Activated CD4-positive, alpha-beta T cell treated with anti-CD3 and anti-CD28 coated beads, Interleukin-2, amount 10 ng/mL, durations not matched to agents 7 days and 5 days (primary cell): ENCODE data around the gene PAM16. TPM values are rescaled to one million over a fixed set of nuclear protein-coding genes. Genes with fewer than 3 reads are reported as not detected.
"Not testable (repeated sequence)": the region's sequence is repeated elsewhere in the genome, so short reads cannot be mapped to it uniquely, and the experiment has no call there.

Experiments
- CTCF ChIA-PET: fragments of 350-600 bp; sonication (Branson Sonifier 250); formaldehyde crosslinking; loops from one replicate; lab custom pipeline; 2021; ENCODE audit warnings: antibody characterized with exemption; lab: Charles Lee
- POLR2A ChIA-PET: fragments of 350-600 bp; sonication (Branson Sonifier 250); formaldehyde crosslinking; loops from one replicate; lab custom pipeline; 2021; ENCODE audit warnings: antibody characterized with exemption; lab: Charles Lee
- DNase-seq: peaks from one replicate; pipeline ENCODE4 v3.0.0-alpha.2; 2020
- H3K27ac Mint-ChIP-seq: one replicate; pipeline ENCODE4 v1.8.0; 2021; ENCODE audit warnings: mild to moderate bottlenecking, moderate library complexity, mixed read lengths
- H3K27me3 Mint-ChIP-seq: one replicate; pipeline ENCODE4 v1.8.0; 2021; ENCODE audit warnings: mixed read lengths
- H3K36me3 Mint-ChIP-seq: one replicate; pipeline ENCODE4 v1.8.0; 2021; ENCODE audit warnings: low read depth, mixed read lengths
- H3K4me1 Mint-ChIP-seq: one replicate; pipeline ENCODE4 v1.8.0; 2021; ENCODE audit warnings: mixed read lengths
- H3K4me3 Mint-ChIP-seq: one replicate; pipeline ENCODE4 v1.8.0; 2021; ENCODE audit warnings: mild to moderate bottlenecking, moderate library complexity, mixed read lengths
- H3K9me3 Mint-ChIP-seq: one replicate; pipeline ENCODE4 v1.8.0; 2021; ENCODE audit warnings: mixed read lengths
- total RNA-seq, 2 experiments: library from RNA; stranded (reverse); gene quantifications; one replicate each; pipeline ENCODE4 v1.2.3, GENCODE V29; 2021

The PAM16 gene
- total RNA-seq, 2 experiments from 2014 or later, result 35.1 to 39.3 TPM

- no peak overlapping the region for H3K4me3 Mint-ChIP-seq
- CTCF ChIA-PET, result interaction anchor here (0.5 to 1.7 kb wide), 5 partner anchors 11 to 84 kb away, joined by 3 to 5 read pairs (median 4); no protein-coding TSS in a partner anchor
- no peaks in the 10 kb centered on the region for H3K9me3 Mint-ChIP-seq
- H3K4me1 Mint-ChIP-seq, result no peaks in the 10 kb centered on the region
- H3K27ac Mint-ChIP-seq, result no peak overlapping the region
- no peaks in the 10 kb centered on the region for H3K27me3 Mint-ChIP-seq
- no peaks in the 10 kb centered on the region for H3K36me3 Mint-ChIP-seq
- no peak for DNase-seq
- POLR2A ChIA-PET, result interaction anchor here (0.5 kb wide), 1 partner anchor 165 kb away, joined by 3 read pairs; no protein-coding TSS in a partner anchor
These were observed 10.7 kb downstream of the PAM16 start for GRCh38 chr16:4340443-4340842.

- Mint-ChIP-seq H3K4me1 (no peaks in the 10 kb centered on the region), H3K27me3 (no peaks in the 10 kb centered on the region), H3K27ac (no peak overlapping the region), H3K36me3 (no peaks in the 10 kb centered on the region), H3K4me3 (no peak overlapping the region), H3K9me3 (no peaks in the 10 kb centered on the region)
- CTCF ChIA-PET, result interaction anchor here (1.0 to 1.3 kb wide), 4 partner anchors 10 to 357 kb away, joined by 3 to 5 read pairs (median 4); no protein-coding TSS in a partner anchor
- POLR2A ChIA-PET, result no interaction called here
- no peak for DNase-seq
These were observed 11.2 kb downstream of the PAM16 start for GRCh38 chr16:4339909-4340308.

GRCh38 chr16:4339455-4339854 is 11.7 kb downstream of the PAM16 start:
- ChIA-PET CTCF (interaction anchor here (0.7 to 1.0 kb wide), 3 partner anchors 9 to 357 kb away, joined by 3 to 4 read pairs (median 3); no protein-coding TSS in a partner anchor), POLR2A (interaction anchor here (0.7 kb wide), 1 partner anchor 8 kb away, joined by 3 read pairs; no protein-coding TSS in a partner anchor)
- H3K4me1 Mint-ChIP-seq, result no peaks in the 10 kb centered on the region
- DNase-seq, result no peak
- no peaks in the 10 kb centered on the region for H3K27me3 Mint-ChIP-seq
- H3K36me3 Mint-ChIP-seq, result no peaks in the 10 kb centered on the region
- H3K9me3 Mint-ChIP-seq, result no peaks in the 10 kb centered on the region
- no peak overlapping the region for H3K27ac Mint-ChIP-seq
- H3K4me3 Mint-ChIP-seq, result no peak overlapping the region

- no peaks in the 10 kb centered on the region for H3K27me3 Mint-ChIP-seq
These were observed 12.3 kb downstream of the PAM16 start for GRCh38 chr16:4338712-4339299.

GRCh38 chr16:4338125-4338582 is 13.0 kb downstream of the PAM16 start:
- POLR2A ChIA-PET, result no interaction called here
- no peak overlapping the region for H3K27ac Mint-ChIP-seq
- H3K9me3 Mint-ChIP-seq, result no peaks in the 10 kb centered on the region
- DNase-seq, result no peak
- H3K4me1 Mint-ChIP-seq, result no peaks in the 10 kb centered on the region
- no peak overlapping the region for H3K4me3 Mint-ChIP-seq
- H3K27me3 Mint-ChIP-seq, result no peaks in the 10 kb centered on the region
- CTCF ChIA-PET, result interaction anchor here (0.9 kb wide), 1 partner anchor 10 kb away, joined by 6 read pairs; no protein-coding TSS in a partner anchor
- H3K36me3 Mint-ChIP-seq, result no peaks in the 10 kb centered on the region

More at GRCh38 chr16:4338712-4339299, 12.3 kb downstream of the PAM16 start:
- no peak for DNase-seq
- no peaks in the 10 kb centered on the region for H3K4me1 Mint-ChIP-seq
- ChIA-PET POLR2A (interaction anchor here (0.7 kb wide), 1 partner anchor 9 kb away, joined by 3 read pairs; no protein-coding TSS in a partner anchor), CTCF (interaction anchor here (0.7 to 1.0 kb wide), 2 partner anchors 9 to 10 kb away, joined by 3 to 4 read pairs; no protein-coding TSS in a partner anchor)
- H3K9me3 Mint-ChIP-seq, result no peaks in the 10 kb centered on the region
- H3K27ac Mint-ChIP-seq, result no peak overlapping the region
- no peak overlapping the region for H3K4me3 Mint-ChIP-seq
- no peaks in the 10 kb centered on the region for H3K36me3 Mint-ChIP-seq

GRCh38 chr16:4337540-4338088 is 13.5 kb downstream of the PAM16 start:
- ChIA-PET CTCF (interaction anchor here (0.9 kb wide), 1 partner anchor 9 kb away, joined by 6 read pairs; no protein-coding TSS in a partner anchor), POLR2A (no interaction called here)
- no peaks in the 10 kb centered on the region for H3K9me3 Mint-ChIP-seq
- H3K4me3 Mint-ChIP-seq, result no peak overlapping the region
- H3K27me3 Mint-ChIP-seq, result no peaks in the 10 kb centered on the region
- no peaks in the 10 kb centered on the region for H3K4me1 Mint-ChIP-seq
- H3K27ac Mint-ChIP-seq, result no peak overlapping the region
- H3K36me3 Mint-ChIP-seq, result no peaks in the 10 kb centered on the region
- DNase-seq, result no peak

GRCh38 chr16:4336701-4337539 is 14.2 kb downstream of the PAM16 start:
- CTCF ChIA-PET, result no interaction called here
- no peaks in the 10 kb centered on the region for H3K4me1 Mint-ChIP-seq
- H3K27me3 Mint-ChIP-seq, result no peaks in the 10 kb centered on the region
- no peak overlapping the region for H3K4me3 Mint-ChIP-seq
- H3K27ac Mint-ChIP-seq, result no peak overlapping the region
- no peaks in the 10 kb centered on the region for H3K9me3 Mint-ChIP-seq
- H3K36me3 Mint-ChIP-seq, result no peaks in the 10 kb centered on the region
- DNase-seq, result no peak
- POLR2A ChIA-PET, result interaction anchor here (0.6 kb wide), 1 partner anchor 10 kb away, joined by 4 read pairs; no protein-coding TSS in a partner anchor

- Mint-ChIP-seq H3K4me3 (no peak overlapping the region), H3K27ac (no peak overlapping the region), H3K4me1 (no peaks in the 10 kb centered on the region), H3K9me3 (no peaks in the 10 kb centered on the region), H3K27me3 (no peaks in the 10 kb centered on the region), H3K36me3 (no peaks in the 10 kb centered on the region)
- DNase-seq, result no peak
- ChIA-PET POLR2A (no interaction called here), CTCF (interaction anchor here (0.6 to 1.8 kb wide), 3 partner anchors 14 to 850 kb away, joined by 3 to 4 read pairs (median 4); no protein-coding TSS in a partner anchor)
These were observed 16.2 kb downstream of the PAM16 start for GRCh38 chr16:4334724-4335495.

- H3K27me3 Mint-ChIP-seq, H3K36me3 Mint-ChIP-seq, POLR2A ChIA-PET, H3K4me3 Mint-ChIP-seq, H3K27ac Mint-ChIP-seq, DNase-seq, H3K9me3 Mint-ChIP-seq, H3K4me1 Mint-ChIP-seq: not testable (repeated sequence)
- CTCF ChIA-PET, result interaction anchor here (0.6 to 1.8 kb wide), 2 partner anchors 80 to 752 kb away, joined by 3 to 4 read pairs; no protein-coding TSS in a partner anchor
These were observed 17.4 kb downstream of the PAM16 start for GRCh38 chr16:4333714-4334113.

- Mint-ChIP-seq H3K4me1 (peaks cover 5% of the 10 kb centered on the region), H3K36me3 (no peaks in the 10 kb centered on the region), H3K27me3 (no peaks in the 10 kb centered on the region), H3K27ac (no peak overlapping the region), H3K4me3 (no peak overlapping the region), H3K9me3 (no peaks in the 10 kb centered on the region)
- no peak for DNase-seq
- ChIA-PET CTCF (interaction anchor here (1.6 to 2.2 kb wide), 3 partner anchors 45 to 79 kb away, joined by 3 to 7 read pairs (median 4); no protein-coding TSS in a partner anchor), POLR2A (no interaction called here)
These were observed 17.8 kb downstream of the PAM16 start for GRCh38 chr16:4333308-4333638.

- peaks cover 8% of the 10 kb centered on the region for H3K4me1 Mint-ChIP-seq
- ChIA-PET POLR2A (no interaction called here), CTCF (interaction anchor here (1.6 to 2.2 kb wide), 3 partner anchors 44 to 79 kb away, joined by 3 to 7 read pairs (median 4); no protein-coding TSS in a partner anchor)
- no peaks in the 10 kb centered on the region for H3K36me3 Mint-ChIP-seq
- no peak overlapping the region for H3K27ac Mint-ChIP-seq
- no peaks in the 10 kb centered on the region for H3K9me3 Mint-ChIP-seq
- H3K4me3 Mint-ChIP-seq, result no peak overlapping the region
- H3K27me3 Mint-ChIP-seq, result no peaks in the 10 kb centered on the region
- no peak for DNase-seq
These were observed 18.4 kb downstream of the PAM16 start for GRCh38 chr16:4332623-4333307.
